Stimulated activated memory B cell treated with anti-CD40 and anti-IgM and Interleukin-4, amounts not matched to agents 10 μg/mL and 1 μg/mL and 100 μg/mL, for 72 hours (primary cell): ENCODE results near the gene DNPH1.

Experiments used
- ATAC-seq: fragments of 150-1000 bp; cut with Tn5 transposase; 2 replicates; pipeline ENCODE4 v1.10.0; 2021
- H3K27ac Mint-ChIP-seq: one replicate; pipeline ENCODE4 v1.8.0; 2022; ENCODE audit warnings: mild to moderate bottlenecking, mixed read lengths
- H3K27me3 Mint-ChIP-seq: one replicate; pipeline ENCODE4 v1.8.0; 2022; ENCODE audit warnings: mixed read lengths
- H3K36me3 Mint-ChIP-seq: one replicate; pipeline ENCODE4 v1.8.0; 2022; ENCODE audit warnings: mixed read lengths
- H3K4me1 Mint-ChIP-seq: one replicate; pipeline ENCODE4 v1.8.0; 2022; ENCODE audit warnings: mixed read lengths
- H3K4me3 Mint-ChIP-seq: one replicate; pipeline ENCODE4 v1.8.0; 2022; ENCODE audit warnings: mild to moderate bottlenecking, moderate library complexity, mixed read lengths
- H3K9me3 Mint-ChIP-seq: one replicate; pipeline ENCODE4 v1.8.0; 2022; ENCODE audit warnings: mixed read lengths

DNPH1 gene

DNA sequence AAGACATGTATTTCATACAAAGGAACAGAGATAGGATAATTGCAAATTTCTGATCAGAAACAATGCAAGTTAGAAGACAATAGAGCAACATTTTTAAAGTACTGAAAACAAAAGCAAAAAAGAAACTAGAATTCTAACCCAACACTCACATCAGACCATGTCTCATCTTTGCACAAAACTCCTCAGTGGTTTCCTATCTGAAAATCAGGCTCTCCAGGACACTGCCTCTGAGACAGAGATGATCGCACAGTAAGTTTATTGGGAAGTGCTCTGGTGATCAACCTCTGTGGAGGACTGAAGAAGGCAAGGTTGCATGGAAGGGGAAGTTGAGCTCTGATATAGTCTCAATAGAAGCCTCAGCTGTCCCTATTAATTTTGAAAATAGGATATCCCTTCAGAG is 11.7 kb upstream of the DNPH1 start:
- Mint-ChIP-seq H3K27ac (no peak overlapping the region), H3K27me3 (peaks cover 16% of the 10 kb centered on the region), H3K36me3 (peaks cover 7% of the 10 kb centered on the region), H3K4me1 (peaks cover 1% of the 10 kb centered on the region), H3K4me3 (no peak overlapping the region), H3K9me3 (peaks cover 4% of the 10 kb centered on the region)
- ATAC-seq, result no peak

DNA sequence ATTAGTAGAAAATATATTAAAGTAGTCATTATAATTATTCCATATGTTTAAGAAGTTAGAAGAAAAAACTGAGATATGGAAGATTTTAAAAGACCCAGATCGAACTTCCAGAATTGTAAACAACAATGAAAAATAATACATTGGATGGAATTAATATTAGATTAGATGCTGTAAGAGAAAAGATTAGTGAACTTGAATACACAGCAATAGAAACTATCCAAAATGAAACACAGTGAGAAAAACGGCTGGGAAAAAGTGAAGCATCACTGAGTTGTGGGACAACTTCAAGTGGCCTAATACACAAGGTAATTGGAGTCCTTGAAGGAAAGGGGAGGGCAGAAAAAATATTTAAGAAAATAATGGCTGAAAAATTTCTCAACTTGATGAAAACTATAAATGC is 9.8 kb upstream of the DNPH1 start:
- peaks cover 4% of the 10 kb centered on the region for H3K9me3 Mint-ChIP-seq
- no peak for ATAC-seq
- H3K36me3 Mint-ChIP-seq, result peaks cover 7% of the 10 kb centered on the region
- no peak overlapping the region for H3K27ac Mint-ChIP-seq
- H3K27me3 Mint-ChIP-seq, result peaks cover 16% of the 10 kb centered on the region
- no peak overlapping the region for H3K4me3 Mint-ChIP-seq
- H3K4me1 Mint-ChIP-seq, result no peaks in the 10 kb centered on the region

DNA sequence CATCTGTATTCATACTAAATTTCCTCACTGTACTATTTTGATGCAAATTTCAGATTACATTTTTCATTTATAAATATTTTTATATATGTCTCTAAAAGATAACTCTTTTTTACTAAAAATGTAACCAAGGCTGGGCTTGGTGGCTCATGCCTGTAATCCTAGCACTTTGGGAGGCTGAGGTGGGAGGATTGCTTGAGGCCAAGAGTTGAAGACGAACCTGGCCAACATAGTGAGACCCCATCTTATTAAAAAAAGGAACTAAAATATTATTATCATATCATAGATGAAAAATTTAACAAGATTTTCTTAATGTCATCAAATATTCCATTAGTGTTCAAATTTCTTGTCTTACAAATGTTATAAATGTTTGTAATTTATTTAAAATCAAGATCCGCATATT is 6.6 kb upstream of the DNPH1 start:
- Mint-ChIP-seq H3K4me3 (no peak overlapping the region), H3K27me3 (peaks cover 40% of the 10 kb centered on the region), H3K27ac (no peak overlapping the region), H3K36me3 (peaks cover 7% of the 10 kb centered on the region), H3K4me1 (peaks cover 7% of the 10 kb centered on the region), H3K9me3 (peaks cover 4% of the 10 kb centered on the region)
- no peak for ATAC-seq

GRCh38 chr6:43231735-43232450 is 2.6 kb upstream of the DNPH1 start:
- ATAC-seq, result no peak
- H3K27me3 Mint-ChIP-seq, result peaks cover 32% of the 10 kb centered on the region
- peaks cover 27% of the 10 kb centered on the region for H3K4me1 Mint-ChIP-seq
- no peak overlapping the region for H3K27ac Mint-ChIP-seq
- H3K36me3 Mint-ChIP-seq, result peaks cover under 1% of the 10 kb centered on the region
- no peak overlapping the region for H3K4me3 Mint-ChIP-seq
- H3K9me3 Mint-ChIP-seq, result no peaks in the 10 kb centered on the region

GRCh38 chr6:43231053-43231452 is 1.8 kb upstream of the DNPH1 start:
- no peaks in the 10 kb centered on the region for H3K9me3 Mint-ChIP-seq
- ATAC-seq, result no peak
- H3K4me3 Mint-ChIP-seq, result no peak overlapping the region
- H3K4me1 Mint-ChIP-seq, result peaks cover 35% of the 10 kb centered on the region
- no peak overlapping the region for H3K27ac Mint-ChIP-seq
- peaks cover 24% of the 10 kb centered on the region for H3K27me3 Mint-ChIP-seq
- peaks cover 9% of the 10 kb centered on the region for H3K36me3 Mint-ChIP-seq

- Mint-ChIP-seq H3K4me1 (peaks cover 45% of the 10 kb centered on the region), H3K4me3 (peak overlapping the region; percentile 89), H3K27me3 (peaks cover 24% of the 10 kb centered on the region), H3K36me3 (peaks cover 18% of the 10 kb centered on the region), H3K27ac (peak overlapping the region; percentile 89), H3K9me3 (no peaks in the 10 kb centered on the region)
- no peak for ATAC-seq
Measured at GRCh38 chr6:43229803-43230620, 731 bp upstream of the DNPH1 start.

GRCh38 chr6:43226192-43226851 is 3.0 kb downstream of the DNPH1 start:
- Mint-ChIP-seq H3K27ac (peak overlapping the region; percentile 95), H3K36me3 (peaks cover 21% of the 10 kb centered on the region), H3K4me1 (peaks cover 72% of the 10 kb centered on the region), H3K27me3 (peaks cover 4% of the 10 kb centered on the region), H3K9me3 (no peaks in the 10 kb centered on the region), H3K4me3 (no peak overlapping the region)
- ATAC-seq, result no peak

- peaks cover 72% of the 10 kb centered on the region for H3K4me1 Mint-ChIP-seq
- peaks cover 47% of the 10 kb centered on the region for H3K36me3 Mint-ChIP-seq
- no peaks in the 10 kb centered on the region for H3K27me3 Mint-ChIP-seq
- H3K9me3 Mint-ChIP-seq, result no peaks in the 10 kb centered on the region
- no peak for ATAC-seq
- H3K27ac Mint-ChIP-seq, result peak overlapping the region; percentile 95
- H3K4me3 Mint-ChIP-seq, result peak overlapping the region; percentile 13
Measured at GRCh38 chr6:43223175-43223574, 6.1 kb downstream of the DNPH1 start.

DNA sequence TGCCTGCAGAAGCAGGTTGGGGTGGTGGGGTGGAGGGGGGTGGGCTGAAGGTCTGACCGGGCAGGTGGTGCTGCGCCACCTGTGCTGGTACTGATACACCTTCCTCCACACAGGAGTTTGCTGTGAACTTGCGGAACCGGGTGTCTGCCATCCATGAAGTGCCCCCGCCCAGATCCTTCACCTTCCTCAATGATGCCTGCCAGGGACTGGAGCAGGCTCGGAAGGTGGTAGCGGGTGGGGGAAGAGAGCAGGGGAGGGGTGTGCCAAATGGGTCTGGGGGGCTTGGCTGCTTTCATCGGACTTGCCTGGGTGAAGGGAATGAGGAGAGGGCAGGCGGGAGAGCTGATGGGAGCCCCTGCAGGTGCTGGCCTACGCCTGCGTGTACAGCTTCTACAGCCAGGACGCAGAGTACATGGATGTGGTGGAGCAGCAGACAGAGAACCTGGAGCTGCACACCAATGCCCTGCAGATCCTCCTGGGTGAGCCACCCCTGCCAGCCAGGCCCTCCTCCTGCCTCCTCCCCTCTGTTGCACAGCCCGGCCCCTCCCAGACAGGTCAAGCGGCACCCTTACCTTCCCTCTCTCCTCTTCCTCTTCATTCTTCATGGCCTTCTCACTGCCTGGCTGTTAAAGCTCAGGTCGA is 6.7 kb downstream of the DNPH1 start:
- peak overlapping the region; percentile 95 for H3K27ac Mint-ChIP-seq
- peaks cover 65% of the 10 kb centered on the region for H3K4me1 Mint-ChIP-seq
- no peaks in the 10 kb centered on the region for H3K9me3 Mint-ChIP-seq
- peaks cover 50% of the 10 kb centered on the region for H3K36me3 Mint-ChIP-seq
- ATAC-seq, result no peak
- H3K27me3 Mint-ChIP-seq, result no peaks in the 10 kb centered on the region
- peak overlapping the region; percentile 13 for H3K4me3 Mint-ChIP-seq

DNA sequence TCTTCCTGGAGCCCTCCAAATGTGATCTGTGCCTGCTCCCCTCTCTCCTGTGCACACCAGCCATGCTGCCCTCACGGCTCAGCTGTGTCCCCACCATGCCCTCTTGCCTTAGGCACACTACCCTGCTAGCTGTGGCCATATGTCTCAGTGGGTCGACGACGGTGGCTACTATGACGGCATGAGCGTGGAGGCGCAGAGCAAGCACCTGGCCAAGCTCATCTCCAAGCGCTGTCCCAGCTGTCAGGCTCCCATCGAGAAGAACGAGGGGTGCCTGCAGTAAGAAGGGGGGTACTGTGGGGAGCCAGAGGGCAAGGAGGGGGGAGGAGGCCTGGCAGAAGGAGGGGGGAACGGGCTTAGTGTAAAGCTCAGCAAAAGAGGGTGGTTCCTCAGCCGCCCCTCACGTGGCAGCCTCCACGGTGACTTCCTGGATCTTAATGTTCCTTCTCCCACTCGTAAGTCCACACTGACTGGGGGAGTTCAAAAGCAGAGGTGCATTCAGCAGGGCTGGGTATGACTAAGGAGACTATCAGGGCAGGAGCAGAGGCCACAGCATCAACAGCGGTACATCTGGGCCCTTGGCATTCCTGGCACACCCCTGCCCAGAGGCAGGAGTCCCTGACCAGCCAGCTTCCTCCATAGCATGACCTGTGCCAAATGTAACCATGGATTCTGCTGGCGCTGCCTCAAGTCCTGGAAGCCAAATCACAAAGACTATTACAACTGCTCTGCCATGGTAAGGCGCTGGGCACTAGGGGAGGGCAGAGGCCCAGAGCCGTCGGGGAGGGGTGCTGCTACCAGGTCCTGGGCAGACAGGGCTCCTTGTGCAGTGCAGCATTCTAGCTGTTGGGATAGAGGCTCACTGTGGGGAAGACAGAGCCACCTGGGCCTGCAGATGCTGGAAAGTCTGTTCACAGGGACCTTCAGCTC is 8.0 kb downstream of the DNPH1 start:
- Mint-ChIP-seq H3K27ac (peak overlapping the region; percentile 95), H3K4me1 (peaks cover 59% of the 10 kb centered on the region), H3K36me3 (peaks cover 52% of the 10 kb centered on the region), H3K27me3 (no peaks in the 10 kb centered on the region), H3K4me3 (no peak overlapping the region), H3K9me3 (no peaks in the 10 kb centered on the region)
- ATAC-seq, result no peak

DNA sequence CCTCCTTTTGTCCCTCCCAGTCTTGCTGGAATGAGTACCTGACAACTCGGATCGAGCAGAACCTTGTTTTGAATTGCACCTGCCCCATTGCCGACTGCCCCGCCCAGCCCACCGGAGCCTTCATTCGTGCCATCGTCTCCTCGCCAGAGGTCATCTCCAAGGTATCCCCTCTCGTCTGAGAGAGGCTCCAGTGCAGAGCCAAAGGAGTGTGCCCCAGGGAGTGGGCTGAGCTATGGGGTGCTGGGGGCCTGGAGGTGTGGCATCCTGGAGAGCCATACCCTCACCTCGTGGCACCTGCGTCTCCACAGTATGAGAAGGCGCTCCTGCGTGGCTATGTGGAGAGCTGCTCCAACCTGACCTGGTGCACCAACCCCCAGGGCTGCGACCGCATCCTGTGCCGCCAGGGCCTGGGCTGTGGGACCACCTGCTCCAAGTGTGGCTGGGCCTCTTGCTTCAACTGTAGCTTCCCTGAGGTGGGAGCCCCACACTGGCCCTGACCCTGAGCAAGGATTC is 8.8 kb downstream of the DNPH1 start:
- ATAC-seq, result no peak
- H3K4me3 Mint-ChIP-seq, result no peak overlapping the region
- H3K27me3 Mint-ChIP-seq, result no peaks in the 10 kb centered on the region
- H3K9me3 Mint-ChIP-seq, result no peaks in the 10 kb centered on the region
- H3K4me1 Mint-ChIP-seq, result peaks cover 51% of the 10 kb centered on the region
- H3K27ac Mint-ChIP-seq, result peak overlapping the region; percentile 95
- peaks cover 49% of the 10 kb centered on the region for H3K36me3 Mint-ChIP-seq

GRCh38 chr6:43219814-43220213 is 9.5 kb downstream of the DNPH1 start:
- Mint-ChIP-seq H3K27ac (peak overlapping the region; percentile 24), H3K9me3 (no peaks in the 10 kb centered on the region)
- ATAC-seq, result no peak

DNA sequence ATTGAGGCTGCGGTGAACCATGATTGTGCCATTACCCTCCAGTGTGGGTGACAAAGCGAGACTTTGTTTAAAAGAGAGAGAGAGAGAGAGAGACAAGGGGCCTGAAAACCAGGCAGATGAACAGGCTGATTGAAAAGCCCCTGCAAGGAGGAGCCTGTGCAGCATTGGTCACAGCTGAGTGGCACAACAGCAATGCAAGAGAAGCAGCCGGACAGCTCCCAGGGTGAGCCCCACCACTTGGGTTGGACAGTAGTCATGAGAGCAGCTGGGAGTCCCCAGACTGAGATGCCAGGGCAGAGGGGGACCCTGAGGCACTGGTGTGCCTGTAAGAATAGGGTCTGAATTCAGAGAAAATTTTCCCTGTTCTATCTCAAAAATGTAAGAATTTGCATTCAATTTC is 10.2 kb downstream of the DNPH1 start:
- H3K4me1 Mint-ChIP-seq, result peaks cover 39% of the 10 kb centered on the region
- H3K9me3 Mint-ChIP-seq, result no peaks in the 10 kb centered on the region
- H3K4me3 Mint-ChIP-seq, result no peak overlapping the region
- no peak for ATAC-seq
- peaks cover 56% of the 10 kb centered on the region for H3K36me3 Mint-ChIP-seq
- H3K27ac Mint-ChIP-seq, result peak overlapping the region; percentile 24
- H3K27me3 Mint-ChIP-seq, result no peaks in the 10 kb centered on the region

More at GRCh38 chr6:43219814-43220213, 9.5 kb downstream of the DNPH1 start:
- Mint-ChIP-seq H3K36me3 (peaks cover 52% of the 10 kb centered on the region), H3K4me3 (no peak overlapping the region), H3K4me1 (peaks cover 46% of the 10 kb centered on the region), H3K27me3 (no peaks in the 10 kb centered on the region)

DNA sequence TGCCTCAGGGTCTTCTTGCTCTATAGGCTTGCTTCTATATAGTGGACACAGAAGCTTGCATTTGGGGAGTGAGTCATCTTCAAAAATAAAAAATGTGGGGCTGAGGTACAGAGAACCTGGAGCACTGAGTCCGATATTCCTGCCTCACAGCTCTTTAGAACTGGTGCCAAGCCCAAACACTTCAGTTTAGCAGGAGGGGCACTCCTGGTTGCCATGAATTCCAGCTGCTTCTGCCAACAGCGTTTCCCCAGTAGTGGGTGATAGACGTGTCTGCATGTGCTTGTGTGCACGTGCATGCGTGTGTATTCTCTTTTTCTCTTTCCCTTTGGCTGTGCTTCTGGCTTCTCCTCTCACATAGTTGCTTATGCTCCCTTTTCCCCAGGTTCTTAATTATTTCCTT is 11.9 kb downstream of the DNPH1 start:
- Mint-ChIP-seq H3K27me3 (no peaks in the 10 kb centered on the region), H3K27ac (no peak overlapping the region), H3K4me3 (no peak overlapping the region), H3K4me1 (peaks cover 23% of the 10 kb centered on the region), H3K9me3 (no peaks in the 10 kb centered on the region), H3K36me3 (peaks cover 70% of the 10 kb centered on the region)
- no peak for ATAC-seq
